ENCODE results near the gene KIF3A. TPM values are rescaled to one million over a fixed set of nuclear protein-coding genes. Genes with fewer than 3 reads are reported as not detected.

KIF3A gene
- total and polyA plus RNA-seq, 7 donors: 1.2 to 19.9 (median 7.1) TPM

DNA sequence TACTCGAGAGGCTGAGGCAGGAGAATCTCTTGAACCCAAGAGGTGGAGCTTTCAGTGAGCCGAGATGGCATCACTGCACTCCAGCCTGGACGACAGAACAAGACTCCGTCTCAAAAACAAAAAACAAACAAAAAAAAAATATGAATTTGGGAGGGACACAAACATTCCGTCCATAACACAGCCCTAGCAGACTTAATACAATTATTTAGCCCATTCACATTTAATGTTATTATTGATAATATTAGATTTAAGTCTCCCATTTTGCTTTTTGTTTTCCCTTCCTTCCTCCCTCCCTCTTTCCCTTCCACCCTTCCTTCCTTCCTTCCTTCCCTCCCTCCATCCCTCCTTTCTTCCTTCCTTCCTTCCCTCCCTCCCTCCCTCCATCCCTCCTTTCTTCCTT lies 5.3 kb upstream of the KIF3A start:
- no peak for DNase-seq
- peaks cover 18 to 45% (median 30%) of the 10 kb centered on the region in 3 donors for H3K27me3 ChIP-seq
- H3K9me3 ChIP-seq: no peaks in the 10 kb centered on the region
- H3K27ac ChIP-seq: no peak overlapping the region
- peaks cover 0 to 12% (median 10%) of the 10 kb centered on the region in 4 donors for H3K4me1 ChIP-seq
- H3K36me3 ChIP-seq: no peaks in the 10 kb centered on the region
- intact Hi-C loops (cut with DNase I): no loop called here
- no peak overlapping the region for H3K4me3 ChIP-seq
- WGBS, 2 donors: 93% methylated on average over 5 of the region's 5 CpGs
- TF ChIP-seq POLR2A (IDR thresholded peaks at IDR 0.05) (no peak), POLR2AphosphoS5 (IDR thresholded peaks at IDR 0.05) (no peak), CTCF (IDR thresholded peaks at IDR 0.05) (no peak), EP300 (IDR thresholded peaks at IDR 0.05) (no peak)

DNA sequence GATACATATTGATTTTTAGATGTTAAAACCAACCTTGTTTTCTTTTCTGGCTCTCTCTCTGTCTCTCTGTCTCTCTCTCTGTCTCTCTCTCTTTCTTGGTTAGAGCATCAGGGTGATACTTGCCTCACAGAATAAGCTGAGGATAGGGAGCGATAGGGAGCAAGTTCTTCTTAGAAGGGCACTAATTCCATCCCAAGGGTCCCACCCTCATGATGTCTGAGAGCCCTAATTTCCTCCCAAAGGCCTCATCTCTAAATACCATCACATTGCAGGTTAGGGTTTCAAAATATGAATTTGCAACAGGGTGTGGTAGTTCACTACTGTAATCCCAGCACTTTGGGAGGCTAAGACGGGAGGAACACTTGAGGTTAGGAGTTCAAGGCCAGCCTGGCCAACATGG lies 4.8 kb upstream of the KIF3A start:
- intact Hi-C loops (cut with DNase I): no loop called here
- Histone ChIP-seq H3K36me3 (no peaks in the 10 kb centered on the region), H3K4me1 (peaks cover 0 to 9% (median 6%) of the 10 kb centered on the region in 4 donors), H3K9me3 (no peaks in the 10 kb centered on the region), H3K4me3 (no peak overlapping the region), H3K27ac (no peak overlapping the region), H3K27me3 (peaks cover 13 to 41% (median 26%) of the 10 kb centered on the region in 3 donors)
- 91 to 98% methylated on average over 2 of the region's 2 CpGs for WGBS, 2 donors
- no peak for DNase-seq
- TF ChIP-seq EP300 (IDR thresholded peaks at IDR 0.05): no peak
- no peak for TF ChIP-seq CTCF (IDR thresholded peaks at IDR 0.05)
- no peak for TF ChIP-seq POLR2A (IDR thresholded peaks at IDR 0.05)
- no peak for TF ChIP-seq POLR2AphosphoS5 (IDR thresholded peaks at IDR 0.05)

- no peak overlapping the region for H3K27ac ChIP-seq
- no peak overlapping the region for H3K4me3 ChIP-seq
- peaks cover 0 to 19% (median 10%) of the 10 kb centered on the region in 4 donors for H3K4me1 ChIP-seq
- DNase-seq: no peak
- H3K36me3 ChIP-seq: no peaks in the 10 kb centered on the region
- peaks cover 0 to 11% (median 0%) of the 10 kb centered on the region in 3 donors for H3K27me3 ChIP-seq
- H3K9me3 ChIP-seq: no peaks in the 10 kb centered on the region
- 80 to 82% methylated on average over 1 of the region's 1 CpG for WGBS, 2 donors
- TF ChIP-seq POLR2AphosphoS5 (IDR thresholded peaks at IDR 0.05): no peak
- no peak for TF ChIP-seq CTCF (IDR thresholded peaks at IDR 0.05)
- no peak for TF ChIP-seq EP300 (IDR thresholded peaks at IDR 0.05)
- no peak for TF ChIP-seq POLR2A (IDR thresholded peaks at IDR 0.05)
- intact Hi-C loops (cut with DNase I): loop anchor here (10.0 kb wide), 2 partner anchors 86 to 354 kb away; no protein-coding TSS in a partner anchor
These were observed 1.9 kb upstream of the KIF3A start for GRCh38 chr5:132739232-132739631.

DNA sequence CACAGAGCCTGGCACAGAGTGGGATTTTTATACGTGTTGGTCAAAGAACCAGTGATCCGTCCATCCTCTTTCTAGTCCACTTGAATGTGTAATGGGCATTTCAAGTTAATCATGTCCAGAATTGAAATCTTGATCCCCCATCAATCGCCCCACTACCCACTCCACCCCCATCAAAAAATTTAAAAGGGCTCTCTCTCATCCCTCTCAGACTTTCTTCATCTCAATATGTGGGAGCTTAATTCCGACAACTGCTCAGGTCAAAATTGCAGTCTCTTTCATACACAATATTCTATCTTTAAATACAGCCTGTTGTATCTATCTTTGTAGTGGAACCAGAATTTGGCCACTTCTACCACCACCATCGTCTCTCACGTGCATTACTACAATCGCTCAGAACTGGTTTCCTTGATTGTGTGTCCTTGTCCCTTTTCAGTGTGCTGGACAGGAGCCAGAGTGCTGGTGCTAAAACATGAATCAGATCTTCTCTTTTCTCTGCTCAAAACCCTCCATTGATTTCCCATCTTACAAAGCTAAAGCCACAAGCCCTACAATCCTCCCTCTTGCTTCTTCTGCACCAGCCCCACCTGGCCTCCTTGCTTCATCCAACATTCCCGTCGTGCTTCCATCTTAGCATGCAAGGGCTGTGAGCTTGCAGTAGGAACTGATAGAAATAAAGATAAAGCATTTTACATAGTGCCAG lies 786 bp upstream of the KIF3A start:
- Histone ChIP-seq H3K36me3 (peaks cover 0 to 4% (median 0%) of the 10 kb centered on the region in 4 donors), H3K27ac (peak overlapping the region in 2 of 4 donors; percentile 84 to 85), H3K4me1 (peaks cover 0 to 19% (median 10%) of the 10 kb centered on the region in 4 donors), H3K4me3 (peak overlapping the region in 3 of 4 donors; percentile 77 to 83 (median 79)), H3K27me3 (peaks cover 0 to 3% (median 0%) of the 10 kb centered on the region in 3 donors), H3K9me3 (no peaks in the 10 kb centered on the region)
- TF ChIP-seq POLR2A (IDR thresholded peaks at IDR 0.05): no peak
- no peak for TF ChIP-seq EP300 (IDR thresholded peaks at IDR 0.05)
- TF ChIP-seq CTCF (IDR thresholded peaks at IDR 0.05): no peak
- TF ChIP-seq POLR2AphosphoS5 (IDR thresholded peaks at IDR 0.05): no peak
- WGBS, 2 donors: 59 to 77% methylated on average over 9 of the region's 9 CpGs
- DNase-seq: no peak
- intact Hi-C loops (cut with DNase I): loop anchor here (2.0 to 10.0 kb wide), 3 partner anchors 39 to 353 kb away; partner anchors contain the start of gene SEPTIN8
